Measurements from ENCODE around the gene COL12A1.

The COL12A1 gene

GRCh38 chr6:75156186-75156878, 49.5 kb downstream of the COL12A1 start:
- Histone ChIP-seq H3K4me3 (no peak overlapping the region), H3K36me3 (peaks cover 0 to 9% (median 7%) of the 10 kb centered on the region in 3 donors), H3K9me3 (no peaks in the 10 kb centered on the region), H3K27ac (peak overlapping the region; percentile 9 to 18), H3K4me1 (peaks cover 0 to 34% (median 10%) of the 10 kb centered on the region in 4 donors), H3K27me3 (no peaks in the 10 kb centered on the region)
- DNase-seq, result no peak
- intact Hi-C loops (cut with DNase I; ENCODE audit: low total_unique reads), result no loop called here
- TF ChIP-seq, protein P1, sequence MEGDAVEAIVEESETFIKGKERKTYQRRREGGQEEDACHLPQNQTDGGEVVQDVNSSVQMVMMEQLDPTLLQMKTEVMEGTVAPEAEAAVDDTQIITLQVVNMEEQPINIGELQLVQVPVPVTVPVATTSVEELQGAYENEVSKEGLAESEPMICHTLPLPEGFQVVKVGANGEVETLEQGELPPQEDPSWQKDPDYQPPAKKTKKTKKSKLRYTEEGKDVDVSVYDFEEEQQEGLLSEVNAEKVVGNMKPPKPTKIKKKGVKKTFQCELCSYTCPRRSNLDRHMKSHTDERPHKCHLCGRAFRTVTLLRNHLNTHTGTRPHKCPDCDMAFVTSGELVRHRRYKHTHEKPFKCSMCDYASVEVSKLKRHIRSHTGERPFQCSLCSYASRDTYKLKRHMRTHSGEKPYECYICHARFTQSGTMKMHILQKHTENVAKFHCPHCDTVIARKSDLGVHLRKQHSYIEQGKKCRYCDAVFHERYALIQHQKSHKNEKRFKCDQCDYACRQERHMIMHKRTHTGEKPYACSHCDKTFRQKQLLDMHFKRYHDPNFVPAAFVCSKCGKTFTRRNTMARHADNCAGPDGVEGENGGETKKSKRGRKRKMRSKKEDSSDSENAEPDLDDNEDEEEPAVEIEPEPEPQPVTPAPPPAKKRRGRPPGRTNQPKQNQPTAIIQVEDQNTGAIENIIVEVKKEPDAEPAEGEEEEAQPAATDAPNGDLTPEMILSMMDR (IDR thresholded peaks at IDR 0.05), result no peak

DNA sequence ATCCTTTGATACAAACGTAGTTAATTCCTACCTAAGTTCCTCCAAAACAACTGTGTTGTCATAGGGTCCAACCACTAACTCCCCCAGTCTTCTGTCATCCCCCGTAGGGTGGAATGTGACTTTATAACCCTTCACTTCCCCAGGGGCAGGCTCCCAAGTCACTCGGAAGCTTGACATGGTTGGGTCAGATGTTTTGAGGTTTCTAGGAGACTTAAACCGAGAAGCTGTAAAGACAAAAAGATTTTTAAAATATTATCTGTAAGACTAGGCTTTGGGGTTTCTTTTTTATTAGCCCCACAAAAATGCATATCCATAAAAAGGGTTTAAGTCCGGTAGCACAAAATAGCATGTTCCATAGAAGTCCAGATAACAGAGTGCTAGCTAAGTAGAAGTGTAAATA, 50.2 kb downstream of the COL12A1 start:
- TF ChIP-seq, protein P1 (IDR thresholded peaks at IDR 0.05), result no peak
- Histone ChIP-seq H3K4me1 (peaks cover 0 to 34% (median 10%) of the 10 kb centered on the region in 4 donors), H3K9me3 (no peaks in the 10 kb centered on the region), H3K4me3 (no peak overlapping the region), H3K27me3 (no peaks in the 10 kb centered on the region), H3K36me3 (peaks cover 0 to 15% (median 7%) of the 10 kb centered on the region in 3 donors), H3K27ac (peak overlapping the region in 1 of 2 donors; percentile 19)
- DNase-seq, result no peak
- intact Hi-C loops (cut with DNase I; ENCODE audit: low total_unique reads), result no loop called here

- no peaks in the 10 kb centered on the region for H3K9me3 ChIP-seq
- H3K36me3 ChIP-seq, result peaks cover 0 to 17% (median 7%) of the 10 kb centered on the region in 3 donors
- TF ChIP-seq, protein P1 (IDR thresholded peaks at IDR 0.05), result no peak
- DNase-seq, result no peak
- peak overlapping the region in 1 of 2 donors; percentile 19 for H3K27ac ChIP-seq
- no peaks in the 10 kb centered on the region for H3K27me3 ChIP-seq
- H3K4me3 ChIP-seq, result peak overlapping the region in 1 of 2 donors; percentile 2
- intact Hi-C loops (cut with DNase I; ENCODE audit: low total_unique reads), result no loop called here
- peaks cover 0 to 35% (median 10%) of the 10 kb centered on the region in 4 donors for H3K4me1 ChIP-seq
Observed at GRCh38 chr6:75154973-75155372, 50.9 kb downstream of the COL12A1 start.

GRCh38 chr6:75150685-75151412, 55.0 kb downstream of the COL12A1 start:
- Histone ChIP-seq H3K4me3 (no peak overlapping the region), H3K9me3 (no peaks in the 10 kb centered on the region), H3K36me3 (peaks cover 0 to 17% (median 7%) of the 10 kb centered on the region in 3 donors), H3K27me3 (no peaks in the 10 kb centered on the region), H3K4me1 (peaks cover 0 to 31% (median 12%) of the 10 kb centered on the region in 4 donors), H3K27ac (no peak overlapping the region)
- DNase-seq, result no peak
- TF ChIP-seq, protein P1 (IDR thresholded peaks at IDR 0.05), result no peak
- intact Hi-C loops (cut with DNase I; ENCODE audit: low total_unique reads), result no loop called here

DNA sequence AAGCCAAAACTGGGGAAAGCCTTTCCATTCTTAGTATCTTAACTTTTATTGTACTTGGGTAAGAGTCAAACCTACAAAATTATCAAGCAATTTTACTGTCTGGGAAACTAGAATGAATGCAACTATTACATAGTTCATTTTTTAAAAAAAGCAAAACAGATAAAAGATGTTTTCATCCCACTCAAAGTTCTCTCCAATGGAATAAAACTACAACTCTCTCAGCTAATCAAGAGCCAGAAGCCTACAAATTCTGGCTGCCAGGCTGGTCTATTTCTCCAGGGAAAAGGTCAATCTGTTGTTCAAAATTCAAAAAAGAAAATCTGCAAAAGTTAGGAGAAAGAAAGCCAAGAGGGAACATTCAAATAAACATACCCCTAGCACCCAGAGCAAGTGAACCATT, 56.2 kb downstream of the COL12A1 start:
- peak overlapping the region in 1 of 2 donors; percentile 8 for H3K27ac ChIP-seq
- no peak overlapping the region for H3K4me3 ChIP-seq
- TF ChIP-seq, protein P1 (IDR thresholded peaks at IDR 0.05), result no peak
- no peaks in the 10 kb centered on the region for H3K9me3 ChIP-seq
- no peak for DNase-seq
- H3K4me1 ChIP-seq, result peaks cover 0 to 20% (median 6%) of the 10 kb centered on the region in 4 donors
- intact Hi-C loops (cut with DNase I; ENCODE audit: low total_unique reads), result no loop called here
- no peaks in the 10 kb centered on the region for H3K27me3 ChIP-seq
- peaks cover 0 to 17% (median 7%) of the 10 kb centered on the region in 3 donors for H3K36me3 ChIP-seq

Measured in tibial artery (tissue), 4 donors.